ENCODE data around the gene ADAMTS5. TPM values are rescaled to one million over a fixed set of nuclear protein-coding genes. Genes with fewer than 3 reads are reported as not detected.

Gene ADAMTS5
- not detected in 5 replicates for total RNA-seq (2022; extraction: Qiagen RNA extraction)

DNA sequence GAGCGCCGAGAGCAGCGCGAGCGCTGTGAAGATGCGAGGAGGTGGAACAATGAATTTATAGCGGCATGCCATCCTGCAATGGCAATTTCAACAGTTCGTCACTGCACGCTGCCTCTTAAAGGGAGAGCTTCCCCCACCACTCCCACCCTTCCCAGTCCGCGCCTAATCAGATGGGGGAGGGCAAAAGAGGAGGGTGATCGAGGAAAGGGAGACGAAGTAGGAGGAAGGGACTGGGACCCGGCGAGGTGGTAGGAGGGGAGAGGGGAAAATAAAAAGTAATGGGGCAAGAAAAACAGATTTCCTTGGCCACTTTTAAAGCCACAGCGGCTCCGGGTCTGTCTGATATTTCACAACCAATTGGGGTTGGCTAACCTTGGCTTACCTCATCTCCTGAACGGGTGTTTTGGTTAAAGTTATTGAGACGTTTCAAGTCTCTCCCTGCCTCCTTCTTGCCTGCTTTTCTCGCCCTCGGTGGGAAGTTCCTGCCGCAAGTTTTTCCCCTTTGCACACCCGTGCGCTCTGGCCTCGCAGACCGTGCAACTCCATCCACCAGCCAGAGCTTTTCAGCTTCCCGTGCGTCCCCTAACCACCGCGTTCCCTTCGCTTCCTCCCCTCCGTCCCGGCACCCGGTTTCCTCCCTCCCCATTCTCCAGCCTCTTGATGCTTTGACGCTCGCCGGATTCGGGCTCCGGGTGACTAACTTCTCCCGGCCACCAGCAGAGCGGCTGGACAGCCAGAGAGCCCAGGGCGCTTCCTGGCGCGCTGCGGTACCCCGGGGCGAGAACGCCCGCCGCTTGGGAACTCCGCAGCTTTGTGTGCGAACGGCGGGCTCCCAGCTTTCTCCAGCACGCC, at the start of gene ADAMTS5:
Gene ADAMTS5, minus strand, starts transcription at position 27 of the 852 bp plus-strand sequence. CDS start 697 bp downstream, outside the sequence.

Other genes starting within 250 kb of the ADAMTS5 start
- gene ADAMTS1, start 121.7 kb downstream of the ADAMTS5 start, total RNA-seq (2022; extraction: Qiagen RNA extraction): 0.07 to 0.27 TPM (median 0.22 TPM) in 5 replicates

All from A549 treated with dexamethasone at 1 μM for 4 hours (cell line).